ENCODE measurements around the gene GTF2IRD1.
"Not testable (repeated sequence)": the region's sequence is repeated elsewhere in the genome, so short reads cannot be mapped to it uniquely, and the experiment has no call there.

GTF2IRD1 gene

DNA sequence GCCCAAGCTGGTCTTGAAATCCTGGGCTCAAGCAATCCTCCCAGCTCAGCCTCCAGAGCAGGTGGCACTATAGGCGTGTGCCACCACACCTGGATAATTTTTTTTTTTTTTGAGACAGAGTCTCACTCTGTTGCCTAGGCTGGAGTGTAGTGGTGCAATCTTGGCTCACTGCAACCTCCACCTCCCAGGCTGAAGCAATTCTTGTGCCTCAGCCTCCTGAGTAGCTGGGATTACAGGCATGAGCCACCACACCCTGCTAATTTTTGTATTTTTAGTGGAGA is 16.5 kb upstream of the GTF2IRD1 start:
- DNase-seq, result not testable (repeated sequence)

DNA sequence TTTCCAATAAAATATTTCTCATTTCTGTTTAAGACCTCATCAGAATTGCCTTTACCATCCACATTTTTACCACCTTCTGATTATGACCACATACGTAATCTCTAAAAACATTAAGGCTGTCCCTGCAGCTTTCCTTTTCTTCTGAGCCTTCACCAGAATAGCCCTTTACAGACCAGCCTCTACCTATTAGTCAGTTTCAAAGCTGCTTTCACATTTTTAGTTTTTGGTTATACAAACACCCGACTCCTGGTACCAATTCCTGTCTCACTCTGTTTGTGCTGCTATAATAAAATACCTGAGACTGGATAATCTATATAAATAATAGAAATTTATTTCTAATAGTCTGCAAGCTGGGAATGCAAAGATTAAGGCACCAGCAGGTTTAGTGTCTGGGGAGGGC is 15.4 kb upstream of the GTF2IRD1 start:
- no peak for DNase-seq

DNA sequence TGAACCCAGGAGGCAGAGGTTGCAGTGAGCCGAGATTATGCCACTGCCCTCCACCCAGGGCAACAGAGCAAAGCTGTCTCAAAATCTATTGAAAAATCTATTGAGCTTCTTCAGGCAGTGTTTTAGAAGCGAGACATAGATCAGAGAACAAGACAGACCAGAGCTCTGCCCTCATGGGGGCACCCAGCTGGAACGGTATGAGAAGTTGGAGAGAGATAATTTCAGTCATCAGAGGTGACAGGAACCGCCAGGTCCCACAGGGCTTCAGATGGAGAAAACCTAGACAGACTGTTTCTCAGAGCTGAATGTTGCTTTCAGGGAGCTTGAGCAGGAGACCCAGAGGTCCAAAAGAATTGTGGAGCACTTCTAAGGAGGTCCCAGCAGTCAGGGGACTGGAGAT is 14.2 kb upstream of the GTF2IRD1 start:
- DNase-seq, result no peak

GRCh38 chr7:74440143-74440542 is 13.6 kb upstream of the GTF2IRD1 start:
- not testable (repeated sequence) for DNase-seq

GRCh38 chr7:74441801-74442200 is 11.9 kb upstream of the GTF2IRD1 start:
- DNase-seq, result no peak

- no peak for DNase-seq
These were observed 10.0 kb upstream of the GTF2IRD1 start for GRCh38 chr7:74443543-74444247.

DNA sequence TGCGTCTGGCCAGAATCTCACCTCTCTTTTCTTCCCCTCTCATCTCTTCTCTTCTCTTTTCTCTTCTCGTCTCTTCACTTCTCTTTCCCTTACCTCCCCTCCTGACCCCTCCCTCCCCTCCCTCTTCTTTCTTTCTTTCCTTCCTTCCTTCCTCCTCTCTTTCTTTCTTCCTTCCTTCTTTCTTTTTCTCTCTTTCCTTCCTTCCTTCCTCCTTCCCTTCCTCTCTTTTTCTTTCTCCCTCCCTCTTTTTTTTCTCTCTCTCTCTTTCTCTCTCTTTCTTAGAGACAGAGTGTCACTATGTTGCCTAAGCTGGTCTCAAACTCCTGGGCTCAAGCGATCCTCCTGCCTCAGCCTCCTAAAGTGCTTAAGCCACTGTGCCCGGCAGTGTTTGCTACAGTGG is 4.6 kb upstream of the GTF2IRD1 start:
- DNase-seq, result no peak

GRCh38 chr7:74449809-74450397 is 3.8 kb upstream of the GTF2IRD1 start:
- DNase-seq, result peak; percentile 49

GRCh38 chr7:74452748-74453321 is 871 bp upstream of the GTF2IRD1 start:
- DNase-seq, result peak; percentile 35

DNA sequence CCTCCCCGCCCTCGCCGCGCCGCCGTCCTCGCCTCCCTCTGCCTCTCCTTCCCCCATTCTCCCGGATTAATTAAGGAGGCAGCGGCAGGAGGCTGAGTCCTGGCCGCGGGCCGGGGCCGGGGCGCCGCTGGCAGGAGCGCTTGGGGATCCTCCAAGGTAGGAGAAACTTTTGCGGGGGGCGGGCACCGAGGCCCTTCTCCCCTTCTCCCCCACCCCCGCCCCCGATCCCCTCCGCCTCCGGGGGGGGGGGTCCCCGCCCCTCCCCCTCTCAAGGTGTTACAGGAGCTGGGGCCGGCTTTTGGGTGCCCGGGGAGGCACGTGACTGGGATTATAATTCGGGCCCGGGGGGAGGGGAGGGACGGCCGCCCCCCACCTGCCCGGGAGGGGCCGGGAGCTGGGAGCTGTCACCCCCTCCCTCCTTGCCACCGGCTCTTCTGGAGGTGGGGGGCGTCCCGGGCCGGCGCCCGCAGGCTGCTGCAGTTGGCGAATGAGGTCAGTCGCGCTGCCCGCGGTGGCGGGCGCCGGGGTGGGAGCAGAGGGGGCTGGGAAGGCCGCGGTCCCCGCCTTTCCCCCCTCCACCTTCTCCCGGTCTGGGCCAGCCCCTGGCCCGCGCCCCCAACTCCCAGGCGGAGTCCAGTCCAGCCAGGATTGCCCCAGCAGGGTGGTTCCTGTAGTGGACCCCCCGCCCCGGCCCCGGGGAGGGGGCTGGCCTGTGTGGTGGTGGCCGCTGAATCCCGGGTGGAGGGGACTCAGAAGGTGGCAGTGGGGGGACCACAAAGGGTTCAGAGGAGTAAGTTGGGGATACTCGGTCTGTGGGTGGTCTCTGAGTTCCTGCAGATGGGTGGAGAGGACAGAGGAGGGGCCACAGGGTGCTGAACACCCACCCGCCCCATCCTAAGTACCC is 567 bp downstream of the GTF2IRD1 start:
- DNase-seq, result peak; percentile 13

GRCh38 chr7:74454925-74455288 is 1.2 kb downstream of the GTF2IRD1 start:
- DNase-seq, result no peak

DNA sequence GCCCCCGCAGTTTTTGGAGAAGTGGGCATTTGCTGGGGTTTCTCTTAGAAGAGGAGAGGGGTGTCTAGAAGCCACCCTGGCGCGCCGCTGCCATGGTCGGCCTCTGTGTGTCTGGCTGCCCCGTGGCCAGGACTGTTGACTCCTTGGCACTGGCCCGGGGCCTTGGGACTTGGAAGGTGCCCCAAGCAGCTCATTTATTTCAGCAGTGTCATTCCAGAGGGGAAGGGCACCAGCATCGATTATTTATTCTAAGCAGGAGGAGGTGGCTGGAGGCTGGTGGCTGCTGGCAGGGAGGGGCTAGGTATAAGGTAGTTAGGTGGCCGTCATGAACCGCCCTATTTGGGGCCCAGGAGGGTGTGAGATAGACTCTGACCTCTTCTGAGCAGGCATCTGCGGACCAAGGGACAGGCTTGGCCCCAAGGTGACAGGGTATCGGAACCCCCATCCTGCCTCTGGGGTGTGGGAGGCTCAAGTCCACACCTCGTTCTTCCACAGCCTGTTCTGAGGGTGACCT is 1.6 kb downstream of the GTF2IRD1 start:
- no peak for DNase-seq

GRCh38 chr7:74455928-74456327 is 2.2 kb downstream of the GTF2IRD1 start:
- DNase-seq, result no peak

- DNase-seq, result no peak
These were observed 3.3 kb downstream of the GTF2IRD1 start for GRCh38 chr7:74457007-74457406.

DNA sequence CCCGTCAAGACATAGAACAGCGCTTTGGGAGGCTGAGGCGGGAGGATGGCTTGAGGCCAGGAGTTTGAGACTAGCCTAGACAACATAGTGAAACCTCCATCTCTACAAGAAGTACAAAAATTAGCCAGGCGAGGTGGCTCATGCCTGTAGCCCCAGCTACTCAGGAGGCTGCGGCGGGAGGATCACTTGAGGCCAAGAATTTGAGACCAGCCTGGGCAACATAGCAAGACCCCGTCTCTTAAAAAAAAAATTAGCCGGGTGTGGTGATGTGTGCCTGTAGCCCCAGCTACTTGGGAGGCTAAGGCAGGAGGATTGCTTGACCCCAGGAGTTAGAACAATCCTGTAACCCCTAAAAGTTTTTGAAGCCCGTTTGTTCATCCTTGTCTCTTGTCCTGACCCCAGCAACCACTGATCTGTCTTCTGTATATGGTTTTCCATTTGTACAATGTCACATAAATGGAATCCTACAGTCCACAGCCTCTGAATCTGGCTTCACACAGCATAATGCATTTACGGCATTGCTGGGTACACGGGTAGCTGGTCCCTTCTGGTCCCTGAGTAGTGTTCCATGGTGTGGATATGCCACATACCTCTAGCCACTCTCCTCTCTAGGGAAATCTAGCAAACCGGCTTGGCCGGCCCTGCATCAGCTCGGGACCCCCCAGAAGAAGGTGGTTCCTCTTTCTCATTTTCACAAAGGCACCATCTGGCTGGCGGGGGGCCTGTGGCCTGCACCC is 8.4 kb downstream of the GTF2IRD1 start:
- DNase-seq, result no peak

DNA sequence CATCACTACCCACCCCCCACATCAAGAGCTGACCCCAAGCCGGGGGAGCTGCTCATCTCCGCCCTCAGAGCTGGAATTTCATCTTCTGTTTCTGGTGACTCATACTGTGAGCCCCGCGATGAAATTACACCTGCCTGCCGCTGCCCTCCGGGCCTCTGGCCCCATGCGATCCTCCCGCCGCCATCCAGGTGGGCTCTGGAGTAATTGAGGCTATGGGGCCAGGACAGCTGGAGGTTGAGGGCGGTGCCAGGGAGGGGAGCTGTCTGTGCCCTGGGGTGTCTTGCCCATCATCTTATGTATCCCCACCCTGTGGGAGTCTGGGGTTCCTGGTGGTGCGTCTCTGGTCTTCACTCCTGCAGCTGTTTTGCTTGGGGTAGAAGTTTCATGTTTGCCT is 9.0 kb downstream of the GTF2IRD1 start:
- DNase-seq, result no peak

GRCh38 chr7:74464931-74465886 is 11.5 kb downstream of the GTF2IRD1 start:
- no peak for DNase-seq

GRCh38 chr7:74466196-74466813 is 12.6 kb downstream of the GTF2IRD1 start:
- DNase-seq, result no peak

GRCh38 chr7:74467876-74468275 is 14.2 kb downstream of the GTF2IRD1 start:
- no peak for DNase-seq

- no peak for DNase-seq
These were observed 16.8 kb downstream of the GTF2IRD1 start for GRCh38 chr7:74470504-74470903.

DNA sequence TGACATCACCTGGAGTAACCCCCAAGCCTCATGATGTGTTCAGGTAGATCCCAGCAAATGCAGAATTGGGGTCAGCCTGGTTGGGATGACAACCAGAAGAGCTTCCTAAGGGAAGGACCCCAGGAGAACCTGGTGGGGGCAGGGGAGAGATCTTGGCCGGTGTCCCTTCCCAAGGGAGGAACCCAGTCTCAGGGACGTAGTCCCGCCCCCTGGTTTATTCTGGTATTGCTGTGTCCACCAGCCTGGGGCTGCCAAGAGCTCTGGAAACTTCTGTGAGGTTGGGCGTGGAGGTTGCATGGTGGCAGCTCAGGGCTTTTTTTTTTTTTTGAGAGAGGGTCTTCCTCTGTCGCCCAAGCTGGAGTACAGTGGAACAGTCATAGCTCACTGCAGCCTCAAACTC is 19.4 kb downstream of the GTF2IRD1 start:
- no peak for DNase-seq
